ENCODE data around the gene RBM11.
"Not testable (repeated sequence)": the region's sequence is repeated elsewhere in the genome, so short reads cannot be mapped to it uniquely, and the experiment has no call there.

The RBM11 gene, protein sequence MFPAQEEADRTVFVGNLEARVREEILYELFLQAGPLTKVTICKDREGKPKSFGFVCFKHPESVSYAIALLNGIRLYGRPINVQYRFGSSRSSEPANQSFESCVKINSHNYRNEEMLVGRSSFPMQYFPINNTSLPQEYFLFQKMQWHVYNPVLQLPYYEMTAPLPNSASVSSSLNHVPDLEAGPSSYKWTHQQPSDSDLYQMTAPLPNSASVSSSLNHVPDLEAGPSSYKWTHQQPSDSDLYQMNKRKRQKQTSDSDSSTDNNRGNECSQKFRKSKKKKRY
- total RNA-seq, result 2.4 to 3.8 reads per million in 2 donors

DNA sequence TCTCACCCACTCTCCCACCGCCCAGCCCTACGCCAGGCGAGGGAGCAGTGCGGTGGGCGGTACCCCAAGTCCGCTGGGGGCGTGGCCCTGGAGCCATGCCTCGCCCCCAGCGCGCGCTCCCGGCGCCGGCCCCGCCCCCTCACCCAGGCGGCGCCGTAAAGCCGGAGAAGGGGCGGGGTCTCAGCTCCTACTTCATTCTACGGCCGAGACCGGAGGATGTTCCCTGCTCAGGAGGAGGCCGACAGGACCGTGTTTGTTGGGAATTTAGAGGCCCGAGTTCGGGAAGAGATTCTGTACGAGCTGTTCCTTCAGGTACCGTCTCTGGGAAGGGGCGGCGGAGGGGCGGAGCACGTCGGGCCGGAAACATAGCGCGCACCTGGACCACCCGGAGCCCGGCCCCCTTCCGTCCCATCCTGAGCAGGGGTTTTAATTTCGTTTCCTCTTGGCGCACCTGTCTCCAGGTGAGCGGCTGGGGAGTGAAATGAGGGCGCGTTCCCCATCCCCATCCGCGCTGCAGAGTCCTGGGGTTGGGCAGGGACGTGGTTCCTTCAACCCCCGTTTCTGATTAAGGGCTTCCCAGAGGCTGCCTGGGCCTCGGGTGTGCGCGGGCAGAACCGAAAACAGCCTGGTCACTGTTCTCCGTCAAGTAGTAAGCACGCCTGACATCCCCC is at the start of gene RBM11:
Gene RBM11, plus strand, starts transcription at position 187 of the 671 bp plus-strand sequence. Its CDS starts 30 bp downstream, at position 217.
- DNase-seq, result peak; percentile 62

DNA sequence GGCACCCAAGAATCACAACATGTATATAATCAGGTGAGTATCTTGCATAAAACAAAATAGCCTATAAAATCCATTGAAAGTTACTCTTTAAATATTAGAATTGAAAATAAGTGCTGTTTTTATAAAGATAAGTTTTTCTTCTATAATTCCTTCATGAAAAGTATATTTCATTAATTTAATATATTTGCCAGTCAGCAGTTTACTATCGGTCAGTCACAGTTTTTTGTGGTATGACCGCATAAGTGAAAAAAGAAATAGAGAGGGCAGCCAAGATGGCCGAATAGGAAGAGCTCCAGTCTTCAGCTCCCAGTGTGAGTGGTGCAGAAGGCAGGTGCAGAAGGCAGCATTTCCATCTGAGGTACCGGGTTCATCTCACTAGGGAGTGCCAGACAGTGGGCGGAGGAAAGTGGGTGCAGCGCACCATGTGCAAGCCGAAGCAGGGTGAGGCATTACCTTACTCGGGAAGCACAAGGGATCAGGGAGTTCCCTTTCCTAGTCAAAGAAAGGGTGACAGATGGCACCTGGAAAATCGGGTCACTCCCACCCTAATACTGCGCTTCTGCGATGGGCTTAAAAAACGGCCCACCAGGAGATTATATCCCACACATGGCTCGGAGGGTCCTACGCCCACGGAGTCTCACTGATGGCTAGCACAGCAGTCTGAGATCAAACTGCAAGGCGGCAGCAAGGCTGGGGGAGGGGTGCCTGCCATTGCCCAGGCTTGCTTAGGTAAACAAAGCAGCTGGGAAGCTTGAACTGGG is 49.3 kb upstream of the RBM11 start:
- not testable (repeated sequence) for DNase-seq

DNA sequence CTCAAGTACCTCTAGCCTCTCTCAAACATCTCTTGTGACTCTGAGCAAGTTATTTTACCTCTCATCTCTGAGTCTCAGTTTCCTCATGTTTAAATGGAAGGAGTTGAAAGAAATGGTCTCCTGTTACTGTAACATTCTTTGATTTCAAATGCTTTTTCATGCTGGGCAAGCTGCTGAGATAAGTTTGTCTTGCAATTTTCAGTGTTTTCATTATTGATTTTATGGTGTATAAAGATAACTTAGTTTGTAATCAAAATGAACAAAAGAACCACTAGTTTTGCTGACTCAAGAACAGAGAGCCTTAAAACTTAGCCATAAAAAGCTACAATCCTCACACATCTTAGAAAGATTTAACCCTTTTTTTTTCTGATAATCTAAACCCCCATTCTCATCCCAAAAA is 9.7 kb upstream of the RBM11 start:
- DNase-seq, result no peak

DNA sequence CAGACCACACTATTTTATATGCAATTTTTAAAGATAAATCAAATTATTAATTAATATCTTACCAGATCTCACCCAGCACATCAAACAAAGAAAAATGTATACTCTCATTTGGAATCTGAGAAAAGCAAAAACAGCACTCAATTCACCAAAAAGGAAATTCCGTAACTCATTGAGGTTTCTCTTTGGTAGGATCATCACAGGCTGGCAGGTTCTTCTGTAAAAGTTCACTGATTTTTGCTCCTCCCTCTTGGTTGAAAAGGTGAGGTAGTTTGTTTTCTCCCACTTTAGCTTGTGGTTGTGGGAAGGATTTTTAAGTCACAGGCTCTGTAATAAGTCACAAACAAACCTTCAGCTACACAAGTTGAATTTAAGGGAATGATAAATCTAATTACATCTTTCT is 5.2 kb upstream of the RBM11 start, which contains the start of gene LIPI:
Gene LIPI, minus strand, starts transcription at position 218 of the 400 bp plus-strand sequence. Its CDS starts 110 bp downstream, at position 108.
- no peak for DNase-seq

DNA sequence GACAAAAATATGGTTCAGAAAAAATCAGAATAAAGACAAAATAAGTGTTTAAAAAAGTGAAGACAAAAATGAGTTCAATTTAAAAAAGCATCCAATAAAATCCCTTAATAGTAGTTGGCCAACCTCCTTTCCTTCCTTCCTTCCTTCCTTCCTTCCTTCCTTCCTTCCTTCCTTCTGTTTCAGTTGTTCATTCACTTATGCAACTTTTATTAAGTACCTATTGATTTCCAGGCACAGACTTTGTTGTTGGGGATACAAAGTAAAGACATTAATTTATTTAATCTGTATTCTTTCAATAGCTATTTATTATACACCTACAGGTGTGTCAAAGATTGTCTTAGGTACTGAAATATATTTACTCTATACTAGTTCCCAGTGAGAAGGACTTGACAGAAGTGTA is 2.8 kb upstream of the RBM11 start:
- no peak for DNase-seq

DNA sequence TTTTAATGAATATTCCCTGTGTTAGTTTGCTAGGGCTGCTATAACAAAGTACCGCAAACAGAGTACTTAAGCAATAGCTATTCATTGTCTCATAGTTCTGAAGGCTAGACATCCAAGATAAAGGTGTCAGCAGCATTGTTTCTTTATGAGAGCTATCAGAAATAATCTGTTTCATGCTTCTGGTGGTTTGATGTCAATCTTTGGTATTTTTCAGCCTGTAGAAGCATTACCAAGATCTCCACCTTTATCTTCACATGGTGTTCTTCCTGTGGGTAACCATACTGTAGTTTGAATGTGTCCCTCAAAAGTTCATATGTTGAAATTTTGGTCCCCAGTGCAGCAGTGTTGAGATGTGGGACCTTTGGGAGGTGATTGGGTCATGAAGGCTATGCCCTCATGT is 7.4 kb downstream of the RBM11 start:
- DNase-seq, result no peak

DNA sequence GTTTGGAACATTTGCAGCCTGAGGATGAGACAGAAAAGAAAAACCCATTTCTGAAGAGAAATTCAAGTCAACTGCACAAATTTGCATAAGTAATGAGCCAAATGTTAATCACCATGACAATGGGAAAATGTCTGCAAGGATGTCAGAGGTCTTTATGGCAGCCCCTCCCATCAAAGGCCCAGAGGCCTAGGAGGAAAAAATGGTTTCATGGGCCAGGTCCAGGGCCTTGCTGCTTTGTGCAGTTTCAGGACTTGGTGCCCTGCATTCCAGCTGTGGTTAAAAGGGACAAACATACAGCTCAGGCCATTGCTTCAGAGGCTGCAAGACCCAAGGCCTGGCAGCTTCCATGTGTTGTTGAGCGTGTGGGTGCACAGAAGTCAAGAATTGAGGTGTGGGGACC is 13.4 kb downstream of the RBM11 start:
- no peak for DNase-seq

DNA sequence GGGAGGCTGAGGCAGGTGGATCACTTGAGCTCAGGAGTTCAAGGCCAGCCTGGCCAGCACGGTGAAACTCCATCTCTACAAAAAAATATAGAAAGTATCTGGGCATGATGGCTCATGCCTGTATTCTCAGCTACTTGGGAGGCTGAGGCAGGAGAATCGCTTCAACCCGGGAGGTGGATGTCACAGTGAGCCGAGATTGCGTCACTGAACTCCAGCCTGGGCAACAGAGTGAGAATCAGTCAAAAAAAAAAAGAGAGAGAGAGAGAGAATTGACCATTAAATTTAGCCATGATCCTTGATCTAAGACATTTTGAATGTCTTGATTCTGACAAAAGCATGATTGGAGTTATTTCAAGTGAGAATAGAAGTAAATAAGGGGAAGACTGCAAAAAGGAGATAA is 19.1 kb downstream of the RBM11 start:
- no peak for DNase-seq

DNA sequence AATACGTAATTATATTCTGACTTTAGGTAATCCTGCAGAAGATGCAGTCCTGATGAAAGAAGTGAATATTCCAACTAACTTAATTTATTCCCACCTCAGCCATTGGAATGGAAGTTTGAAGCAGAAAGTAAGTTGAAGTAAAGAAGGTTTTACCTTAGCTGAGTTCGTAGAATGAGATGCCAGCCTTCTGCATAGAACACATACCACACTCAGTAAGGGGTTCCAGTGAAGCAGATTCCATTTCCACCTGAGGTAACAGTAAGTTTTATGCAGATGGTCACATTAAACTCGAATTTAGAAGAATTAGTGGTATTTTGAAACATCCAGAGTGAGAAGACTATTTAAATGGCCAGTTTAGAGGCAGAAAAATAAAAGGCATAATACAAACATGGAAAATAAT is 20.2 kb downstream of the RBM11 start:
- DNase-seq, result no peak

DNA sequence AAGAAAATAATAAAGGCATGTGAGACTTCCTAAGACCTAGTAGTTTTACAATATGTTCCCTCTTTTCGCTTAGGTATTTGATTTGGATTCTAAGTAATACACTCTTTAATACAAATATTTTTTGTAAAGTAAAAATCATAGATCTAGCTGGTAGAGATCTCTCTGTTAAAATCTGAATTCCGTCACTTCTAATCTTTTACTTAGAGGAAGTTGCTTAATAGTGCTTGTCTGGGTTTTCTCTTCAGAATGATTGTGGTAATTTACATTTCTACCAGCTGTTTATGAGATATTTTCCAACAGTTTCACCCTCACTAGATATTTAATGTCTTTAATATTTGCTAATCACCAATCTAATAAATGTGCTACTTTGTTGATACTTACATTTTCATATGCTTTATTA is 23.3 kb downstream of the RBM11 start:
- no peak for DNase-seq

DNA sequence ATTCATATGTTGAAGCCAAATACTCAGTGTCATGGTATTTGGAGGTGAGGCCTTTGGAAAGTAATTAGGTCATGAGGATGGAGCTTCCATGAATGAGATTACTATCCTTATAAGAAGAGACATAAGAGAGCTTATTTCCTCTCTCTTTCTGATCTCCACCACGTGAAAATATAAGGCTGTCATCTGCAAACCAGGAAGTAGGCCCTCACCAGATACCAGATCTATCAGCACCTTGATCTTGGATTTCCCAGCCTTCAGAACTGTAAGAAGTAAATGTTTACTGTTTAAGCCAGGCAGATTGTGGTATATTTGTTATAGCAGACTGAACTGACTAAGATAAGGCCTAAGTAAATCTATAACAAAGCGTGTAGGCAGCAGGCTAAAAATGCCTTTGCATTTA is 25.3 kb downstream of the RBM11 start:
- DNase-seq, result no peak

DNA sequence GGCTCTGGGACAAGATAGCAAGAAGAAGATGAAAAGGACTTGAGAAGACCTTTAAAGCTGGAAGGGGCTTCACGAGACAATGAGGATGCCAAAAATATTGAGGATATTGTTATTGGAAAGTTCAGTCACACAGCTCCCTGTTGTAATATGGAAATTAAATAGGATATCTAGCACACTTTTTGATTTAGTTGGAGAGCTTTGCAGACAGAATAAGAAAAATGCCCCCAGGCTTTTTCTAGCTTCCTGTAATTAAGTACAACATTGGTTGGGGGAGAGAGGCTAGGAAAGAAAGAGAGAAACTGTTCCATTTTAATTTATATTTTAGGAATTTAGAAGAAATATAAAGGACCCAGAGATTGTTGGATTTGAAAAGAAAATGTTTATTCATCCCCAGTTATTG is 27.5 kb downstream of the RBM11 start:
- DNase-seq, result no peak

DNA sequence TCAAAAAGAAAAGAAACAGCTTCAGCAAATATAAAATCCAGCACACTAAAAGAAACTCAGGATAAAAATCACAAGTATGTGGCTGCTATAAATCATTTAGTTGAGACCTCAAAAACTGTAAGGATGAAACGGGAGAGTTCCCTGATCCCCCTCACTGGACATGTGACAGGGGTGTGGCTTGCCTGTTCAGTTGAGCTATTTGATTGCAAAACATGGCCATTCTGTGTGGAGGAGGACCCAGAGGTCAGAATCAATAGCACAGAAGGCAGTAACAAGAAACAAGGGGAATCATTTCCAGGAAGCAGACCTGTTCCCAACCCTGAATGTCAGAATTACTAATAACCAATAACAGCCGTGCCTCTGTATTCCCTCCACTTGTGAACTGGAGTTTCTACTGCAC is 27.9 kb downstream of the RBM11 start:
- DNase-seq, result no peak

DNA sequence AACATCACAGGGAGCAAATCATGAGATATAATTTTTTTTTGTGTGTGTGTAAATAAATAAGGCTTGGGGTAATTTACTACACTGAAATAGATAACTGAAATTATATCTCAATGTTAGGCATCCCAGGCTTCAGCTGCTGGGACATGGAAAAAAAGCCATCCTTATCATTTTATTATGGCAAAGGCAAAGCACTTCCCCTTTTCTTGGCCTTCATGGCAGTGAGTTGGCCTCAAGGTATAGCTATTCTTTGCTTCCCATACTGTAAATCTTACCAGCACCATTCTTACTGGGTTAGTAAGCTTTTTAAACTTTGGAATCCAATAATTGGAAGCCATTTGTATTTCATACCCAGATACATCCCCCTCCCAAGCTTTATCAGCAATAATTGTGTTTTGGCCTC is 29.0 kb downstream of the RBM11 start:
- no peak for DNase-seq

DNA sequence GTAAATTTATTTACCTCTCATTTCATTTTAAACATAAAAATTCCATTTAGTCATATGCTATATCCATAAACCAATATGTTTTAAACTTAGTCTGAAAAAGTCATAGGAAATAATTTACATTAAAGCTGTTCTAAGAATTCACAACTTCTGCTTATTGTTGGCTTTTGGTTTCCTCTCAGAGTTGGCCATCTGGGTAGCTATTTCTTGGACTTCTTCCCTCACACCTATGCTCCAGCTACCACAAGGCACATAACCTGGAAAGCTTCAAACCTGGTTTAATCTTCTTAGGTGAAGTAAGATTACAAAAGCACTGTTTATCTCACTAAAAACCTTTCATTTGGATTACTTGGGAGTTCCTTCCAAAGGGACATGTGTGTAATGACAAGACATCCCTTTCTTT is 29.8 kb downstream of the RBM11 start:
- DNase-seq, result no peak

DNA sequence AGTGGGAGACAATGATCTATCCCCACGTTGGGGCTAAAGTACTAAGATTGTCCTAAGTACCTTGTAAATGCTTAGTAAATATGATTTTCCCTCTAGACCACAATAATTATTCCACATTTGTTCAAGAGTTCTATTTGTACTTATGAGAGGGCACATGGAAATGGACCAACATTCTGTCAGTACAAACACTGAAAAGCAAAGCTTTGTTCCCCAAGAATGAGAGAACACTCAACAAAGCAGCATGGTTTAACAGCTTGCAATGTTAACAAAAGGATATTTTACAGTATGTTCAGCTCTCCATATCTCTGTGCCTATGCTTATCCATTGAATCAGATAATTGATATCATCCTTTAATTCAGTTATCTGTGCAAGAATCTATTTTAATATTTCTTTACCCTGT is 35.4 kb downstream of the RBM11 start:
- no peak for DNase-seq

DNA sequence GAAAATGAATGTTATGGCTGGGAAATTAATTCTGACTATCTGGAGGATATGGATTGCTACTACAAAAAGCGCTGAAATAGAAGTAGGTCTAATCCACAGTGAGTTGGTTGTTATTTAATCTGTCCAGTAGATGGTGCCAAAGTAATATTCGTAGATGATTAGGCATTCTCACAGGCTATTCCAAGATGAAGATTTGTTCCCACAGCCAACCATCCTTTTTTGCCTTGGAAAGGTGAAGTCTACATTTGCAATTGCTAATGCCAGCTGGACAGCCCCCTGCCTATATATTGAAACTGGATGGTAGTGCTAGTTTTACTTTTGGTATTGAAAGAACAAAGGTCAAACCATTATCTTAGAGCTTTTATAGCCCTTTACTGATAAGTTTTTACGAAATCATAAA is 43.8 kb downstream of the RBM11 start:
- no peak for DNase-seq

DNA sequence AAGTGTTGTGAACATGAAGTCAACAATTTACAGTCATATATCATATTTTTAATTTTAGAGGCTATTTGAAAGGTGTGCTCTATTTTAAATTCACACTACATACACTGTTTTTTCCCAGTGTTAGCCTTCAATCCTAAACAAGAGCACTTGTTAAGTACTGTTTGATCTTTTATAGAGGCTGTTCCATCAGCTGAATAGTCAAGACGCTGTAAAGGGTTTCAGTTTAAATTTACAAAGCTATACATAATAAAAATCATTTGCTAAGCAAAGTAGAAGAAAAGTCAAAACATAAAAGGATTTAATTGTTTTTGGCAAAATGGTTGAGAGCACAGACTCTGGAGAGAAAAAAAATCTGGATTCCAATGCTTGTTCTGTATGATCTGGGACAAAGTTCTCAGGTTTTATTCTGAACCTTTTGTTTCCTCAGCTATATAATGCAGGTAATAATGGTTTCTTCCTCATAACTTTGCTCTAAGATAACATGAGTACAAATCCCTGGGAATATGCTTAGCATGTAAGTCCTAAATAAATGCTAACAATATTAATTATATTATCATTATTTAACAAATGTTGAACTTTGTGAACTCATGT is 44.3 kb downstream of the RBM11 start:
- DNase-seq, result no peak

DNA sequence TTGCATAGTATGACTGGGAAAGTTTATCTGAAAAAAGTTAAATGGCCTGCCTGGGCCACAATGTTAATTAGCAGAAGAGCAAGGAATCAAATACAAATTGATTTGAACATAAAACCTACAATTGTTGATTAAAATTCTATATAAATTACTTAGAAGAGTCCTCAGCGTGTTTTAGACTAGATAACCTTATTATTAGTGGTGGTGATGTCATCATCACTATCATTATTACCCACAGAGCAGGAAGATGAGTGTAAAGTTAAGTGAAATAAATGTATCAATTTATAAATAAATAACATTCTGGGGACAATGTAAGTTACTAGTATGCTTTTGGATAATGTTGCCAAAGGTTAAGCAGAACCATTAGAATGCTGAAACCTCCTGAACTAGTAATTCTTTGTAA is 46.1 kb downstream of the RBM11 start:
- no peak for DNase-seq

DNA sequence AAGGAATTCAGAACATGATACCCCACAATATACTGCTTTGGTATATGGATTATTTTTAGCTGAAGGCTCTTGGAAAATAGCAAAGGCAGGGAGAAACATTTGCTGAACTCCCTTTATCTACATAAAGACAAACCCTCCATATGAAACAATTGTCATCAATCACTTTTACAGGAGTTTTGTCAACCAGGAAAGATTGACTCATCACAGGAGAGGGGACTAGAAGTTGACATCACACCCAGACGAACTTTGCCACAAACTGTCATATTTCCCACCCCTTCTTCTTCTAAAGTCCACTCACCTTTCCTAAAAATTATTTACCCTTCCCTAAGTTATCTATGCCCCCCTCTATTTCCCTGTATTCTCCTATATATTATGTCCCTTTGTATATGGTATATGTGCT is 47.9 kb downstream of the RBM11 start:
- no peak for DNase-seq

DNA sequence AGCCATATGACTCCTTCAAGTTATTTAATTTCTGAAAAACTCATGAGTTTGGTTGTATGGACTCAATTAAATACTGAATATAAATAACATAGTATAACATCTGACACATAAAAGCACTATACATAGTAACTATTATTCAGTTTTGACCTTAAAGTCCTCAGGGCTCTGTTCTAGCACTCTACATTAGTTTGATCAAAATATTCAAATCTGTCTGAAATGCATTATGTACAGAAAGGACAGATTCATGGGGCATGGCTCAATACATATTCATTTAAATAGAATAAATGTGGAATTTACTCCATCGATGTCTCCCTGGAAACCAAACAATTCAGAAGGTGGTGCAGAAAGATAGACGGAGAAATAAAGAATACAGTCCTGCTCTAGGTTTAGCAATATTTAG is 49.1 kb downstream of the RBM11 start:
- DNase-seq, result no peak

DNA sequence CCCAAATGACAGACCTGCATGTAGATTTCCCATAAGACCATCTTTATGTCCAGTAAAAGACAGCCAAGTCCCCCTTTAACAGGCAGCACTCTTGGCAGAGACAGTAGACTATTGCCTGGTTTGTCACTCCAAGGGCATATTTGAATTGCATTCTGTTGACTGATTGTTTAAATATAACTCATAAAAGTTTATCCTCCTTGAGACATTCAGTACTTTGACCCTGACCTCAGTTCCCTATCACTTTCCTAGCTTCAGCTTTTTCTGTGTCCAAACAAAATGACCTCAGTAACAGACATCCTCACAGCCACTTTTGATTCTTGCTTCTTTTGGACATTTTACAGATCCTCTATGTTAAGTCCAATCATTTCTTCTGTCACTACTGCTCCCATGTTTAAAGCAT is 51.1 kb downstream of the RBM11 start:
- DNase-seq, result no peak

DNA sequence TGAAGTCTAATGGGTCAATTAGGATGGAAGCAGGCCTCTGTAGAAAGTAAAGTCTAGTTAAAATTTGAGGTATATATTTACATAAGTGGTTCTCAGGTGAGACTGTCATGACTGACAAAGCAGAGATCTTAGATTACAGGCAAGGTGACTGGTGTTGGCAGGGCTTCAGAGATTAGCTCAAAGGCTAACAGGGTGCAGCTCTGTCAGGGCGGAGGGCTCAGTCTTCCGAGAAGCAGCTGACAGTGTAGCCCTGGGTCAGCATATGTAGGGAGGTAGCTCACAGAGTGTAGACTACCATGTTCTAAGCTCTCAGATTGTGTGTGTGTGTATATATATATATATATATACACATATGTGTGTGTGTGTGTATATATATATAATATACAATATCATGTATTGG is 54.7 kb downstream of the RBM11 start:
- DNase-seq, result no peak

DNA sequence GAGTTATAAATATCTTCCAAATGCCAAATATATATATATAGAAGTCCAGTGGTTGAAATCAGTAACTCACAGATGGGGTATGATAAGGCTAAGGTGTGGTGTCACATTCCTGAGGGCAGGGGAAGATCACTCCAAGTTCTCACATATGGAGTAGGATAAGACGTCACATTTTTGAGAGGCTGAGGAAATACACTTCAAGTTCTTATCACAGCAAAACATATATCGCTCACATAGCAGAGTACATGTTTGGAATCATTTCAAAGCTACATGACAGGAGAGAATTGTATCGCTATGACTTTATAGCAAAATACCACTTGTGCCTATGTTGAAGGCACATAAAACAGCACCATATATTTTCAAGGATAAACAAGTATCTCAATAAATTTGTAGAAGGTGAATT is 55.1 kb downstream of the RBM11 start:
- DNase-seq, result no peak

All from T-helper 9 cell (primary cell).